OCI-LY7 (cell line): ENCODE results near the gene ARX. TPM values are rescaled to one million over a fixed set of nuclear protein-coding genes. Genes with fewer than 3 reads are reported as not detected.

Source experiments
- BruUV-seq: library from RNA; stranded (reverse); fragments of 400-500 nt; replicated peaks from 2 replicates; lab custom pipeline; 2021; lab: Mats Ljungman, UMichigan
- CTCF ChIA-PET: fragments of 300-600 bp; sonication (Branson Sonifier 250); formaldehyde crosslinking; loops from one replicate; lab custom pipeline; 2022; ENCODE audit warnings: antibody characterized with exemption; ENCODE audit not compliant: unreplicated experiment; lab: Charles Lee
- POLR2A ChIA-PET: fragments of 300-600 bp; sonication (Branson Sonifier 250); formaldehyde crosslinking; loops from one replicate; lab custom pipeline; 2022; ENCODE audit warnings: antibody characterized with exemption; lab: Charles Lee
- DNase-seq: peaks from one replicate; pipeline ENCODE4 v3.0.0-alpha.2; 2015; ENCODE audit warnings: low spot score
- H2AFZ ChIP-seq: fragments of 200-600 bp; sonication (generic), shearing (Covaris generic); 2 replicates; pipeline ENCODE4 v1.6.1; 2014; ENCODE audit warnings: mild to moderate bottlenecking, antibody characterized with exemption, low read length, moderate library complexity
- H3K27ac ChIP-seq: fragments of 200-600 bp; sonication (generic); 2 replicates; pipeline ENCODE4 v1.5.1; 2014; ENCODE audit warnings: mixed run types, low read depth, mild to moderate bottlenecking, moderate library complexity, low read length, inconsistent platforms; ENCODE audit not compliant: poor library complexity, severe bottlenecking
- H3K36me3 ChIP-seq: fragments of 200-600 bp; sonication (generic); 2 replicates; pipeline ENCODE4 v1.6.1; 2014; ENCODE audit warnings: mild to moderate bottlenecking, antibody characterized with exemption, low read length, moderate library complexity, mixed read lengths; ENCODE audit not compliant: insufficient read depth
- H3K4me1 ChIP-seq: fragments of 200-600 bp; sonication (generic); 2 replicates; pipeline ENCODE4 v1.5.1; 2014; ENCODE audit warnings: mild to moderate bottlenecking, low read length; ENCODE audit not compliant: insufficient read depth, poor library complexity, severe bottlenecking
- H3K4me2 ChIP-seq: fragments of 200-600 bp; sonication (generic); 2 replicates; pipeline ENCODE4 v1.6.1; 2014; ENCODE audit warnings: mild to moderate bottlenecking, low read length
- H3K4me3 ChIP-seq: fragments of 200-600 bp; sonication (generic); 2 replicates; pipeline ENCODE4 v1.5.1; 2014; ENCODE audit warnings: mild to moderate bottlenecking, low read depth, low read length; ENCODE audit not compliant: poor library complexity, severe bottlenecking
- H3K79me2 ChIP-seq: fragments of 200-600 bp; sonication (generic); 2 replicates; pipeline ENCODE4 v1.6.1; 2016; ENCODE audit warnings: low read depth, mild to moderate bottlenecking, low read length, moderate library complexity, mixed read lengths; ENCODE audit not compliant: insufficient read depth
- H3K9me2 ChIP-seq: fragments of 200-600 bp; sonication (generic); 2 replicates; pipeline ENCODE4 v1.6.1; 2016; ENCODE audit warnings: mild to moderate bottlenecking, low read length, mixed read lengths; ENCODE audit not compliant: insufficient read depth
- H3K9me3 ChIP-seq: fragments of 200-600 bp; sonication (generic); 2 replicates; pipeline ENCODE4 v1.6.1; 2014; ENCODE audit warnings: mild to moderate bottlenecking, mixed run types, low read length, mixed read lengths
- H4K20me1 ChIP-seq: fragments of 200-600 bp; sonication (generic); 2 replicates; pipeline ENCODE4 v1.6.1; 2014; ENCODE audit warnings: mild to moderate bottlenecking, antibody characterized with exemption, low read length, moderate library complexity, mixed read lengths; ENCODE audit not compliant: insufficient read depth
- EZH2phosphoT487 ChIP-seq: fragments of 200-600 bp; sonication (generic); IDR thresholded peaks from 2 replicates; pipeline ENCODE4 v1.6.1; 2018; ENCODE audit warnings: low read depth, borderline replicate concordance, mild to moderate bottlenecking, mixed run types, antibody characterized with exemption, low read length, moderate library complexity, mixed read lengths
- intact Hi-C: fragments of 100-400 bp; cut with micrococcal nuclease; formaldehyde crosslinking; loops from one replicate; pipeline ENCODE4 v1.10.0; 2022; ENCODE audit not compliant: unreplicated experiment
- total RNA-seq, 2 experiments: library from RNA; depleted of rRNA in 1 of 2; stranded (reverse); fragments of >200 nt in 1 of 2; shearing (Covaris generic) in 1 of 2; gene quantifications; 2 replicates each; pipeline ENCODE4 v1.2.3, GENCODE V29; 2014 to 2022
- TF ChIP-seq, protein P1 (sequence below): fragments of 200-600 bp; sonication (generic); conservative IDR thresholded peaks from 2 replicates; pipeline ENCODE4 v1.5.1; 2014; ENCODE audit warnings: mild to moderate bottlenecking, antibody characterized with exemption, low read length, moderate library complexity, mixed read lengths

Gene ARX
- total RNA-seq, 2 experiments from 2014 or later: 0.11 TPM; not detected in 1

DNA sequence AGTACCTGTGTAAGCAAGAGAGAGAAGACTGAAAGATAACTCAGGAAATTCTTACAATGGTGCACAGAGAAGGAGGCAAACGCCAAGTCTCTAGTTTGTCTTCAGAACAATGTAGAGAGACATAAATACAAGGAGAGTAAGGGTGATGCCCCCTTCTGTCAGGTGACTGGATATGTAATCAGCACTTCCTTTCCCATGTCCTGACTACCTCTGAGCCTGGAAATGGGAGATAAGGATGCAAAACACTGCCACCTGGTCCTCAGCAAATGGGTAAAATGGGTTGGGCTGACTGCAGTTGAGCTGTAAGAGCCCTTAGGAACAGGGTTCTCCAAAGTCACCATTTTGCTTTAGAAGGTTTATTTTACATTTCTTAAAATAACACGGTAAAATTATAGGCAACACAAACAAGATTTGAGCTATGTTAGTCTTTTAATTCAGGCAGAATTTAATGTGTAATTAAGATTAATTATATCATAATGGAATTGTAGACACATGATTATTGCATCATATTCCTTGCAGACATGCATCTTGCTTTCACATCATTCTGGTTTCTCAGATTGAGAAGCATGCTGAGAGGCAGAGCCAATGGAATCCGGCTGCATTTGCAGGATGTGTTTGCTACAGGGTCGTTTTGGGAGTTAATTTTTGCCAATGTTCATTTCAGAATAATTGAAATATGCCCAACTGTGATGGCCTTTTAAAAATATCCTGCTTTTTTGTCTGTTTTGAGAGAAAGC lies 37.2 kb upstream of the ARX start:
- H3K4me3 ChIP-seq: no peak overlapping the region
- no peaks in the 10 kb centered on the region for H3K36me3 ChIP-seq
- DNase-seq: no peak
- ChIA-PET POLR2A (interaction anchor here (0.6 kb wide), 1 partner anchor 19 kb away, joined by 4 read pairs; no protein-coding TSS in a partner anchor), CTCF (no interaction called here)
- H3K4me2 ChIP-seq: no peak overlapping the region
- no peak overlapping the region for H3K27ac ChIP-seq
- BruUV-seq: no TSS peak
- no peaks in the 10 kb centered on the region for H4K20me1 ChIP-seq
- no peaks in the 10 kb centered on the region for H3K79me2 ChIP-seq
- H2AFZ ChIP-seq: no peak overlapping the region
- intact Hi-C loops: no loop called here
- TF ChIP-seq, protein P1, sequence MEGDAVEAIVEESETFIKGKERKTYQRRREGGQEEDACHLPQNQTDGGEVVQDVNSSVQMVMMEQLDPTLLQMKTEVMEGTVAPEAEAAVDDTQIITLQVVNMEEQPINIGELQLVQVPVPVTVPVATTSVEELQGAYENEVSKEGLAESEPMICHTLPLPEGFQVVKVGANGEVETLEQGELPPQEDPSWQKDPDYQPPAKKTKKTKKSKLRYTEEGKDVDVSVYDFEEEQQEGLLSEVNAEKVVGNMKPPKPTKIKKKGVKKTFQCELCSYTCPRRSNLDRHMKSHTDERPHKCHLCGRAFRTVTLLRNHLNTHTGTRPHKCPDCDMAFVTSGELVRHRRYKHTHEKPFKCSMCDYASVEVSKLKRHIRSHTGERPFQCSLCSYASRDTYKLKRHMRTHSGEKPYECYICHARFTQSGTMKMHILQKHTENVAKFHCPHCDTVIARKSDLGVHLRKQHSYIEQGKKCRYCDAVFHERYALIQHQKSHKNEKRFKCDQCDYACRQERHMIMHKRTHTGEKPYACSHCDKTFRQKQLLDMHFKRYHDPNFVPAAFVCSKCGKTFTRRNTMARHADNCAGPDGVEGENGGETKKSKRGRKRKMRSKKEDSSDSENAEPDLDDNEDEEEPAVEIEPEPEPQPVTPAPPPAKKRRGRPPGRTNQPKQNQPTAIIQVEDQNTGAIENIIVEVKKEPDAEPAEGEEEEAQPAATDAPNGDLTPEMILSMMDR: no peak
- H3K4me1 ChIP-seq: no peaks in the 10 kb centered on the region
- no peaks in the 10 kb centered on the region for H3K9me3 ChIP-seq
- no peaks in the 10 kb centered on the region for H3K9me2 ChIP-seq

DNA sequence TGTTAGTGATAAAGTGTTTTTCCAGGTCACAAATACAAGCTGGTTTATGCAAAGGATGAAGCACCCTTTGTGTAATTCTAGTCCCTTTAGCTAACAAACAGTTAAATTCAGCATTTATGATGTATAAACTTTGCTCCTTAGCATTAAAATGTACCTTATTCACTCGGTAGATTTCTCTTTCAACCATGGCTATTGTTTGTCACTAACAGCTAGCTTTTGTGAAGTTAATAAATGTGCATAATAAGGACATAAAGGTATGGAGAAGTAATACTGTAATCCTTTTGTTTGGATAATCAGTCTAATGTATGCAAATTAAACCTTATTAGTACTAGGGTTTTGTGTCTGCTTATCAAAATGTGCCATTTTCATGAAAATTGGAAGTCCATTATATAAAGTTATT lies 34.2 kb upstream of the ARX start:
- Histone ChIP-seq H3K4me1 (no peaks in the 10 kb centered on the region), H3K79me2 (no peaks in the 10 kb centered on the region), H3K4me3 (no peak overlapping the region), H2AFZ (no peak overlapping the region), H3K9me3 (no peaks in the 10 kb centered on the region), H4K20me1 (no peaks in the 10 kb centered on the region), H3K27ac (no peak overlapping the region), H3K36me3 (no peaks in the 10 kb centered on the region), H3K9me2 (no peaks in the 10 kb centered on the region), H3K4me2 (no peak overlapping the region)
- no TSS peak for BruUV-seq
- ChIA-PET CTCF (no interaction called here), POLR2A (no interaction called here)
- no peak for TF ChIP-seq EZH2phosphoT487
- TF ChIP-seq, protein P1: no peak
- intact Hi-C loops: no loop called here
- DNase-seq: no peak

DNA sequence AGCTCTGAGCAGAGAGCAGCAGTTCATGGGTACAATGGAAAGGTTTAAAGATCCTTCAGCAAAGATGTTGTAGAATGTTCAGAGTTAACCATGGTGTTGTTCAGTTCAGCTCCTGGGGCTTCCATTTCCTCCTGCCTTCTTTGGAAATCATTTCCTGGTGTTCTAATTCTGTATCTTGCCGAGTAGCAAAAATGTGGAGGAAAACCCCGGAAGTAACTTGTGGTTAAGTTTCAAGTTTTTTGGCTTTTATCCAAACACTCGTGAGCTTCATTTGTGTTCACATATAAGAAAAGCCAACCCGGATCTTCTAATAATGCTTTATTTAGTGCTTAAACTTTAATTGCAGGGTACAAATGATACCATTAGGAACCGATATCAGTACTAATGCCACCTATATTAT lies 33.6 kb upstream of the ARX start:
- Histone ChIP-seq H4K20me1 (no peaks in the 10 kb centered on the region), H3K36me3 (no peaks in the 10 kb centered on the region), H3K9me2 (no peaks in the 10 kb centered on the region), H3K27ac (no peak overlapping the region), H3K79me2 (no peaks in the 10 kb centered on the region), H3K9me3 (no peaks in the 10 kb centered on the region), H3K4me1 (no peaks in the 10 kb centered on the region), H3K4me2 (no peak overlapping the region), H3K4me3 (no peak overlapping the region), H2AFZ (no peak overlapping the region)
- POLR2A ChIA-PET: no interaction called here
- TF ChIP-seq EZH2phosphoT487: no peak
- TF ChIP-seq, protein P1: no peak
- no peak for DNase-seq
- BruUV-seq: no TSS peak
- CTCF ChIA-PET: no interaction called here
- intact Hi-C loops: no loop called here
